GM10847 (cell line): ENCODE data around the gene TRAM2.

Source experiments
- POLR2A ChIP-seq: IDR thresholded peaks from 2 replicates; pipeline ENCODE4 v1.6.1; 2011; ENCODE audit not compliant: insufficient read length; ENCODE audit errors: extremely low read depth

Gene TRAM2

GRCh38 chr6:52507557-52508260 lies 69.2 kb downstream of the TRAM2 start:
- TF ChIP-seq POLR2A = no peak

GRCh38 chr6:52506476-52506875 lies 70.4 kb downstream of the TRAM2 start:
- TF ChIP-seq POLR2A = no peak

GRCh38 chr6:52505726-52506409 lies 71.0 kb downstream of the TRAM2 start:
- no peak for TF ChIP-seq POLR2A

- no peak for TF ChIP-seq POLR2A
These were observed 72.1 kb downstream of the TRAM2 start for GRCh38 chr6:52504782-52505136.

DNA sequence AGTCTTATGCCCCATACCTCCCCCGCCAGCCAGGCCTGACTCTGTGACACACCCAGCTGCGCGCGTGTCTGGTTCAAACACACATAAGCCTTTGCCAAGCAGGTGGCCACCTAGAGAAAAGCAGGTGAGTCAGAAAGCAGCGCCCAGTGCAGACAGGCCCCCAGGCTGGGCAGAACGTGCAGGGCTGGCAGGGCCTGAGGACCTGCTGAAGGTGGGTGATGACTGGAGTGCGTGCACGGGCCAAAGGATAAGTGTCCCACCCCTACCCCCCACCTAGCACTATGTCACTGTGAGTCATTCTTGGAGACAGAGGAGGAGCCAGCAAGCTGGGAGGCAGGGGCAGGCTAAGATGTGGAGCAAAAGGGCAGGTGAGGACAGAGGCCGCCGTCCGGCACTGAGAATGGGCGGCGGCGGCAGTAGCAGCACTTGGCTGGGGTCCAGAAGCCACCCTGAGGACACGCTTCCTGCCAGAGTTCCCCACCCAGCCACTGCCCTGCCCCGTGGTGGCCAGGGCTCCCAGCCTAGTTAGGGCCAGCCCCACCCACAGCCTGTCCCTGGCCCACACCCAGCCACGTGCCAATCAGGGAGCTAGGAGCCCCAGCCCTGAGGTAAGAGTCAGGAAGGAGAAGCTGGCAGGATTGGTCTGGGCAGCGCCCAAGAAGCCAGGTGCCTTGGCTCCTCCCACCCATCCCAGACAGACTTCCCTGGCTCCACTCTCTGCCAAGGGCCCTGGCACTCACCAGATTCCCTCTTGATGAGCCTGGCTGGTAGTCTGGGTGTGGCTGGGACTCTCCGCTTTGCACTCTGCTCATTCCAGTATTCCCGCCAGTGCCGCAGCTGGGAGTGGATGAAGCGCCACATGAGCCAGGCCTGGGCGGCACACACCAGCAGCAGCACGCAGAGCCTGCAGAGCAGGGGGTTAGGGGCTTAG lies 72.7 kb downstream of the TRAM2 start:
- TF ChIP-seq POLR2A = no peak

DNA sequence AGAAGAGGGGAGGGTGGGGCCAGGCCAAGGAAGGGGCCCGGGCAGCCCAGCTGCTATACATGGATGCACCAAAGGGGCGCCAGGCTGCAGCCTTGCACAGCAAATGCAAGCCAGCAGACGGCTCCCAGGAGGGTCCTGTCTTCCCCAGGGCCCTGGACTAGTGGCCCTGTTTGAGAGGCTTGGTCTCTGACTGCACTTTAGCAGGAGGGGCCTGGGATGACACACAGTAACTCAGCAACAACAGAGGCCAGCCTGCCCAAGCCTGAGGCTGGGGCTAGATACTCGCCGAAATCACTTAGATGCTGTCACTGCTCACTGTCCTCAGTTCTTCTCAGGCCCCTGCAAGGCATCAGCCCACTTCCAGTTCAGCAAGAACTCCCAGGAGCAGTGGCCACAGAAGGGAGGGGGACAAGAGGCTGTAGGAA lies 73.5 kb downstream of the TRAM2 start:
- no peak for TF ChIP-seq POLR2A

DNA sequence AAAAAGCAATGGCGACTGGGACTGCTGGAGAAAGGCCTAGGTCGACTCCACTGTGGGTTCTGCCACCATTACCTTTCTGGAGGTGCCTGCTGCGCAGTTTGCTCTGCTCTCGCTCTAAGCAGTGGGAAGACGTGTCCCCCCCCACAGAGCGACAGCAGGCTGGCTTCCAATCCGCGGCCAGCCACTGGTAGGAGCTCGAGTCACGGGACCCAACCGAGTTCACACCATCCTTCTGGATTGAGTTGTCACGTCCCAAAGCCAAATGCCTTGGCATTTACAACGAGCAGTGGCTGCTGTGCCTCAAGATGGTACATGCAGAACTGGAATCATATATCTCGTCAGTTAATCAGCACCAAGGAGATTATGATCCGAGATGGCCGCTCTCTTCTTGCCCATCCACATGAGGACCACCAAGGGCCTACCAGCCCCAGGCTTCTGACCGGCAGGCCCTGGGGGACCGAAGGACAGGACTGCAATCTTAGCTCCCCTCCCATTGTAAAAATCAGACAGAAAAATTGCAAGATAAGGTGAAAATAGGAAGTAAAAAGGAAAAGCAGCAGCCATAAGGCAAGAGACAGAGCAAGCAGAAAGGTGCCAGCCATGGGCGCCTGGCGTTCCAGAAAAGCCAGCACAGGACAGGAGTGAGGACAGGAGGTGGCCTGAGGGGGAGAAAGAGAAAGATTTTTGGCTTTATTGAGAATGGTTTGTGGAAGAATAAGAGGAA lies 74.4 kb downstream of the TRAM2 start:
- TF ChIP-seq POLR2A = no peak

- no peak for TF ChIP-seq POLR2A
These were observed 76.4 kb downstream of the TRAM2 start for GRCh38 chr6:52500238-52501129.

DNA sequence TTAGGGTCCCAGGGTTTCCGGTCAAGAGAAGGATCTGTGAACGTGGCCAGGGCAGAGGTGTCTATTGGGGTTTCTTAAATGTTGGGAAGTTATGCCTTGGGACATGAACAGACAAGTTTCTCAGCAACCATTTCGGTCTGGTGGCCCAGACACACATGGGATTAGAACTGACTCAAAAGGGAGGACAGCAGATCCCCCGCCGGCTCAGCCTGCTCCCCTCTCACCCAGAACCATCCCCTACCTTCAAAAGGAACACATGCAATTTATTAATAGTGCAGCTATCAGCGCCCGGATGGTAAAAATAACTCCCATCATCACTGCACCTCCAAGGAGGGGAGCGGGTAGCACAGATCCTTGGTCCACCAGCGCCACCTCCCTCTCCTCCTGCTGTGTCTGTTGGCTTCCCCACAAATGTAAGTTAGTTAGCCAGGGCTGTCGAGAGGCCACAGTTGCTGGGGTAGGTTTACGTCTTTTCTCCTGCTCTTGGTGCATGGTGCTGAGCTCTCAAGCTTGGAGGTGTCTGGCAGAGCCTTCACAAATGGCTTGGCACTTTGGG lies 77.1 kb downstream of the TRAM2 start:
- TF ChIP-seq POLR2A = no peak

- TF ChIP-seq POLR2A = no peak
These were observed 77.8 kb downstream of the TRAM2 start for GRCh38 chr6:52499026-52499425.

GRCh38 chr6:52498538-52499017 lies 78.3 kb downstream of the TRAM2 start:
- TF ChIP-seq POLR2A = no peak

DNA sequence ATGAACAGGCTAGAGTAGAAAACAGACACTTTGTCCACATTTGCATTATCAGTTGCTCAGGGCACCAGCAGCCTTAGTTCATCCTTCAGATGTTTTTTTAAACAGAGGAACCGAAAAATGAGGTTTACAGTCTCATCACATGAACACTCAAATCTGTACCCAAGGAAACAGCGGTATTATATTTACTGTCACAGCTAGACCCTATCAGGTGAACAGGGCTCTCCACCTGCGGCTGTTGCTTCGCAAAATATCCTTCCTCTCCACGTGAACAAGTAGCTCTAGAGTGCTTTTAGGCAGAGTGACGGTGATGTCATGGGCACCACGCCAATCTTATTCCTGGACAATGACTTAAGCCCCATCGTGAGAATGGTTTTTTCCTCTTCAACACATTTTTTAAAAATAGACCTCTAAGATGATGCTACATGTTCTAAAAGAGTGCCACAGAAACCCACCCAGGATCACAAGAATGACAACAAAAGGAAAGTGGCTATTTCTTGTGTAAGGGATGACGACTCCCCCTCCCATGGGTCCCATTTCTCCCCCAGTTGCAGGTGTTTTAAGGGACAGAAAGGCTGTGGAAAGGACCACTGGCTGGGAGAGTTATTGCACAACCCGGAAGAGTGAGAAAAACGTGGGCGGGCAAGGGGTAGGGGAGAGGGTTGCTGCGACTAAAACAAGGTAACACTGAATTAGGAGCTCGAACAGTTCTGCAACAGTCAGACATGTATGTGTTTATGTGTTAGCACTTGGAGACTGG lies 79.0 kb downstream of the TRAM2 start:
- no peak for TF ChIP-seq POLR2A

DNA sequence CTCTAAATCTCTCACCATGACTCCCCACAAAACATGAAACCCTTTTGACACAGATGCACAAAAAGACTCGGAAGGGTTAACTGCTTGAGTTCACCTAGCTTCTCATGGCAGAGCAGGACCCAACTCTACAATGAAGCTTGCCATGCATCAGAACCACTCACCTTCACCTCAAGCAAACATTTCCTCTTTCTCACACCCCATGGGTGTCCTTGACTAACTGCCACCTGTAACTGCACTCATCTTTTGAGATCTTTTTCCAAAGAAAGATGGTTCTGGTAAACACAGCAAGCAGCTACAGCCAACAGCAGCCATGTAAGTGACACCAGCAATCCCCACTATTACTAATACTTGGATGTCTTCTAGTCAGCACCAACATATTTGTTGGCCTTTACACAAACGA lies 80.2 kb downstream of the TRAM2 start:
- no peak for TF ChIP-seq POLR2A
